Uterus (tissue), 4 donors: ENCODE data around the gene KIRREL3. TPM values are rescaled to one million over a fixed set of nuclear protein-coding genes. Genes with fewer than 3 reads are reported as not detected.

Source experiments
- DNase-seq, 2 donors: peaks; one replicate each; pipeline ENCODE4 v3.0.0-alpha.2; 2019 to 2020
- H3K27ac ChIP-seq, 2 donors: fragments of 200-600 bp; sonication (generic); 1 replicate in 1 of 2; 2 replicates in 1 of 2; pipeline ENCODE4 v1.5.1; 2016 to 2018
- H3K27me3 ChIP-seq, 2 donors: fragments of 200-600 bp; sonication (generic); one replicate each; pipeline ENCODE4 v1.5.1; 2018 to 2019; ENCODE audit warnings: control low read depth in 1 of 2
- H3K36me3 ChIP-seq, 2 donors: fragments of 200-600 bp; sonication (generic); one replicate each; pipeline ENCODE4 v1.5.1; 2019; ENCODE audit warnings: control low read depth in 1 of 2
- H3K4me1 ChIP-seq, 2 donors: fragments of 200-600 bp; sonication (generic); one replicate each; pipeline ENCODE4 v1.5.1; 2018 to 2019; ENCODE audit warnings: control low read depth in 1 of 2
- H3K4me3 ChIP-seq, 2 donors: fragments of 200-600 bp; sonication (generic); 1 replicate in 1 of 2; 2 replicates in 1 of 2; pipeline ENCODE4 v1.5.1; 2018 to 2019; ENCODE audit warnings: mild to moderate bottlenecking in 1 of 2
- H3K9me3 ChIP-seq, 2 donors: fragments of 200-600 bp; sonication (generic); one replicate each; pipeline ENCODE4 v1.5.1; 2019; ENCODE audit warnings: control low read depth in 1 of 2
- CTCF ChIP-seq, 4 experiments: fragments of 200-600 bp in 2 of 4; fragments of 450-650 bp in 2 of 4; sonication (generic) in 2 of 4; IDR thresholded peaks; one replicate each; pipeline ENCODE4 v1.5.1; 2016 to 2019; ENCODE audit warnings: antibody characterized with exemption in 4 of 4, mild to moderate bottlenecking in 2 of 4, moderate library complexity in 1 of 4
- POLR2A ChIP-seq, 2 donors: fragments of 450-650 bp; IDR thresholded peaks; one replicate each; pipeline ENCODE4 v1.6.1; 2016; ENCODE audit warnings: antibody characterized with exemption in 2 of 2, mild to moderate bottlenecking in 1 of 2, moderate library complexity in 1 of 2
- intact Hi-C: fragments of 100-400 bp; cut with DNase I; formaldehyde crosslinking; loops from one replicate; pipeline ENCODE4 v1.15.1; 2023; ENCODE audit warnings: low total_unique reads
- total RNA-seq, 4 donors: library from RNA; depleted of rRNA in 3 of 4; stranded (reverse); fragments of >200 nt in 3 of 4; gene quantifications; one replicate each; pipeline versions ENCODE4 v1.1.0 to v1.2.4, GENCODE V29; 2014 to 2023
- donor health status: DM: yes; HTN: yes; CAD: no.

KIRREL3 gene
- total RNA-seq, 4 donors from 2014 or later, result 10.0 TPM; not detected in 3

GRCh38 chr11:126575849-126576248 lies 424.7 kb downstream of the KIRREL3 start:
- H3K27ac ChIP-seq, result no peak overlapping the region
- no peak overlapping the region for H3K4me3 ChIP-seq
- H3K9me3 ChIP-seq, result no peaks in the 10 kb centered on the region
- intact Hi-C loops, result no loop called here
- H3K27me3 ChIP-seq, result no peaks in the 10 kb centered on the region
- TF ChIP-seq CTCF (IDR thresholded peaks at IDR 0.05), result no peak
- TF ChIP-seq POLR2A (IDR thresholded peaks at IDR 0.05), result no peak
- H3K36me3 ChIP-seq, result no peaks in the 10 kb centered on the region
- no peak for DNase-seq
- H3K4me1 ChIP-seq, result no peaks in the 10 kb centered on the region

- H3K9me3 ChIP-seq, result no peaks in the 10 kb centered on the region
- H3K27me3 ChIP-seq, result no peaks in the 10 kb centered on the region
- no peak for TF ChIP-seq POLR2A (IDR thresholded peaks at IDR 0.05)
- no peak for TF ChIP-seq CTCF (IDR thresholded peaks at IDR 0.05)
- no peak overlapping the region for H3K27ac ChIP-seq
- intact Hi-C loops, result no loop called here
- DNase-seq, result no peak
- H3K4me3 ChIP-seq, result no peak overlapping the region
- H3K4me1 ChIP-seq, result no peaks in the 10 kb centered on the region
- H3K36me3 ChIP-seq, result no peaks in the 10 kb centered on the region
Measured at GRCh38 chr11:126573325-126573978, 427.1 kb downstream of the KIRREL3 start.

GRCh38 chr11:126570489-126570888 lies 430.1 kb downstream of the KIRREL3 start:
- Histone ChIP-seq H3K27me3 (no peaks in the 10 kb centered on the region), H3K36me3 (no peaks in the 10 kb centered on the region), H3K4me3 (no peak overlapping the region), H3K27ac (no peak overlapping the region), H3K9me3 (no peaks in the 10 kb centered on the region), H3K4me1 (no peaks in the 10 kb centered on the region)
- intact Hi-C loops, result no loop called here
- TF ChIP-seq POLR2A (IDR thresholded peaks at IDR 0.05), result no peak
- DNase-seq, result no peak

GRCh38 chr11:126567419-126567818 lies 433.2 kb downstream of the KIRREL3 start:
- Histone ChIP-seq H3K4me1 (no peaks in the 10 kb centered on the region), H3K36me3 (no peaks in the 10 kb centered on the region), H3K4me3 (no peak overlapping the region), H3K9me3 (no peaks in the 10 kb centered on the region), H3K27me3 (no peaks in the 10 kb centered on the region), H3K27ac (no peak overlapping the region)
- intact Hi-C loops, result no loop called here
- DNase-seq, result no peak
- TF ChIP-seq CTCF (IDR thresholded peaks at IDR 0.05), result no peak

- H3K4me3 ChIP-seq, result no peak overlapping the region
- no peaks in the 10 kb centered on the region for H3K36me3 ChIP-seq
- H3K27ac ChIP-seq, result no peak overlapping the region
- intact Hi-C loops, result no loop called here
- TF ChIP-seq POLR2A (IDR thresholded peaks at IDR 0.05) (no peak), CTCF (IDR thresholded peaks at IDR 0.05) (no peak)
- DNase-seq, result no peak
- H3K4me1 ChIP-seq, result no peaks in the 10 kb centered on the region
- no peaks in the 10 kb centered on the region for H3K9me3 ChIP-seq
- H3K27me3 ChIP-seq, result no peaks in the 10 kb centered on the region
Measured at GRCh38 chr11:126564566-126564965, 436.0 kb downstream of the KIRREL3 start.
